WTC11 (cell line): ENCODE results near the gene ZC2HC1B.

Experiments used
- ARID4B ChIP-seq: sonication (generic); formaldehyde crosslinking; IDR thresholded peaks from 2 replicates; pipeline ENCODE4 v1.8.0; 2023; ENCODE audit warnings: missing genetic modification reagents, mild to moderate bottlenecking, borderline replicate concordance
- RELA ChIP-seq: sonication (generic); formaldehyde crosslinking; IDR thresholded peaks from 2 replicates; pipeline ENCODE4 v1.8.1; 2022; ENCODE audit warnings: missing genetic modification reagents, mild to moderate bottlenecking, borderline replicate concordance
- ZNF138 ChIP-seq: sonication (generic); formaldehyde crosslinking; conservative IDR thresholded peaks from 2 replicates; pipeline ENCODE4 v1.8.1; 2022; ENCODE audit warnings: mild to moderate bottlenecking, moderate library complexity, missing genetic modification reagents
- ZNF317 ChIP-seq: sonication (generic); formaldehyde crosslinking; IDR thresholded peaks from 2 replicates; pipeline ENCODE4 v1.8.1; 2023; ENCODE audit warnings: low read depth, mild to moderate bottlenecking, moderate library complexity, missing genetic modification reagents, borderline replicate concordance
- TF ChIP-seq, protein P1 (sequence below): fragments of 200-600 bp; IDR thresholded peaks from 2 replicates; pipeline ENCODE4 v1.8.0; 2022; ENCODE audit warnings: antibody characterized with exemption
- TF ChIP-seq, protein P2 (sequence below): sonication (generic); formaldehyde crosslinking; IDR thresholded peaks from 2 replicates; pipeline ENCODE4 v1.8.0; 2022; ENCODE audit warnings: mild to moderate bottlenecking, missing genetic modification reagents

- TF ChIP-seq, protein P1, sequence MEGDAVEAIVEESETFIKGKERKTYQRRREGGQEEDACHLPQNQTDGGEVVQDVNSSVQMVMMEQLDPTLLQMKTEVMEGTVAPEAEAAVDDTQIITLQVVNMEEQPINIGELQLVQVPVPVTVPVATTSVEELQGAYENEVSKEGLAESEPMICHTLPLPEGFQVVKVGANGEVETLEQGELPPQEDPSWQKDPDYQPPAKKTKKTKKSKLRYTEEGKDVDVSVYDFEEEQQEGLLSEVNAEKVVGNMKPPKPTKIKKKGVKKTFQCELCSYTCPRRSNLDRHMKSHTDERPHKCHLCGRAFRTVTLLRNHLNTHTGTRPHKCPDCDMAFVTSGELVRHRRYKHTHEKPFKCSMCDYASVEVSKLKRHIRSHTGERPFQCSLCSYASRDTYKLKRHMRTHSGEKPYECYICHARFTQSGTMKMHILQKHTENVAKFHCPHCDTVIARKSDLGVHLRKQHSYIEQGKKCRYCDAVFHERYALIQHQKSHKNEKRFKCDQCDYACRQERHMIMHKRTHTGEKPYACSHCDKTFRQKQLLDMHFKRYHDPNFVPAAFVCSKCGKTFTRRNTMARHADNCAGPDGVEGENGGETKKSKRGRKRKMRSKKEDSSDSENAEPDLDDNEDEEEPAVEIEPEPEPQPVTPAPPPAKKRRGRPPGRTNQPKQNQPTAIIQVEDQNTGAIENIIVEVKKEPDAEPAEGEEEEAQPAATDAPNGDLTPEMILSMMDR = no peak
- TF ChIP-seq ZNF138 (CRISPR knock-in tag) (no peak), ARID4B (no peak), RELA (CRISPR knock-in tag) (no peak), ZNF317 (CRISPR knock-in tag) (no peak)
- TF ChIP-seq, protein P2, sequence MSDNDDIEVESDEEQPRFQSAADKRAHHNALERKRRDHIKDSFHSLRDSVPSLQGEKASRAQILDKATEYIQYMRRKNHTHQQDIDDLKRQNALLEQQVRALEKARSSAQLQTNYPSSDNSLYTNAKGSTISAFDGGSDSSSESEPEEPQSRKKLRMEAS (CRISPR knock-in tag) = no peak
Measured at GRCh38 chr6:143955971-143956370, 91.7 kb downstream of the ZC2HC1B start.
